Measurements from ENCODE around the gene TAP1. TPM values are rescaled to one million over a fixed set of nuclear protein-coding genes. Genes with fewer than 3 reads are reported as not detected.

Gene TAP1
- total RNA-seq, 1 experiment from 2014 or later: 74.7 TPM

- Histone ChIP-seq H3K4me1 (ENCODE audit: control insufficient read depth, insufficient read depth, low read length) (peaks cover 13% of the 10 kb centered on the region), H3K27me3 (ENCODE audit: control insufficient read depth, insufficient read depth, low read length) (peaks cover 9% of the 10 kb centered on the region; the same call in 1 of the 2 replicates), H3K27ac (ENCODE audit: low read length) (no peak overlapping the region), H3K36me3 (ENCODE audit: control insufficient read depth, insufficient read depth, low read length) (no peaks in the 10 kb centered on the region), H3K4me3 (ENCODE audit: low read depth in 2 of 2, low read length in 2 of 2) (no peak overlapping the region), H3K9me3 (ENCODE audit: control insufficient read depth, insufficient read depth, low read depth, low read length) (no peaks in the 10 kb centered on the region)
- ChIA-PET POLR2A (no interaction called here), CTCF (no interaction called here)
- DNase-seq (ENCODE audit: low read depth, low spot score) (no peak), ATAC-seq (no peak)
- in situ Hi-C loops (cut with HindIII; ENCODE audit: low pct_unique_long_range_greater_than_20kb, low sequenced_read_pairs) (no loop called here), intact Hi-C loops (cut with micrococcal nuclease; ENCODE audit: unreplicated experiment) (loop anchor here (10.0 kb wide), 1 partner anchor 451 kb away; no protein-coding TSS in a partner anchor)
- BruUV-seq (replicated peaks): no TSS peak
- no peak for TF ChIP-seq CTCF (IDR thresholded peaks at IDR 0.05)
- TF ChIP-seq SIN3A (IDR thresholded peaks at IDR 0.05; ENCODE audit: borderline replicate concordance, insufficient read depth, low read depth, low read length): no peak
- TF ChIP-seq POLR2AphosphoS5 (IDR thresholded peaks at IDR 0.05; ENCODE audit: low read depth, low read length): no peak
- TF ChIP-seq REST (IDR thresholded peaks at IDR 0.05; ENCODE audit: insufficient read depth in 1 of 2, low read depth in 2 of 2, low read length in 1 of 2): no peak
- no peak for TF ChIP-seq TCF7L2 (IDR thresholded peaks at IDR 0.05; ENCODE audit: low read depth, low read length)
These were observed 12.4 kb upstream of the TAP1 start for GRCh38 chr6:32865724-32866443.

GRCh38 chr6:32862725-32863124 is 9.2 kb upstream of the TAP1 start:
- ATAC-seq (no peak), DNase-seq (ENCODE audit: low read depth, low spot score) (no peak)
- Histone ChIP-seq H3K36me3 (ENCODE audit: control insufficient read depth, insufficient read depth, low read length) (peaks cover 3% of the 10 kb centered on the region; the same call in 1 of the 2 replicates), H3K4me1 (ENCODE audit: control insufficient read depth, insufficient read depth, low read length) (peaks cover 19% of the 10 kb centered on the region), H3K27me3 (ENCODE audit: control insufficient read depth, insufficient read depth, low read length) (no peaks in the 10 kb centered on the region), H3K4me3 (ENCODE audit: low read depth in 2 of 2, low read length in 2 of 2) (no peak overlapping the region), H3K9me3 (ENCODE audit: control insufficient read depth, insufficient read depth, low read depth, low read length) (no peaks in the 10 kb centered on the region), H3K27ac (ENCODE audit: low read length) (no peak overlapping the region)
- in situ Hi-C loops (cut with HindIII; ENCODE audit: low pct_unique_long_range_greater_than_20kb, low sequenced_read_pairs): no loop called here
- BruUV-seq (replicated peaks): no TSS peak
- ChIA-PET POLR2A (interaction anchor here (0.6 kb wide), 1 partner anchor 71 kb away, joined by 10 read pairs; no protein-coding TSS in a partner anchor), CTCF (interaction anchor here (2.0 kb wide), 1 partner anchor 24 kb away, joined by 7 read pairs; the partner anchor contains the start of gene TAP2)
- intact Hi-C loops (cut with micrococcal nuclease; ENCODE audit: unreplicated experiment): loop anchor here (10.0 kb wide), 1 partner anchor 448 kb away; no protein-coding TSS in a partner anchor
- TF ChIP-seq REST (IDR thresholded peaks at IDR 0.05; ENCODE audit: insufficient read depth in 1 of 2, low read depth in 2 of 2, low read length in 1 of 2) (no peak), CTCF (IDR thresholded peaks at IDR 0.05) (no peak), TCF7L2 (IDR thresholded peaks at IDR 0.05; ENCODE audit: low read depth, low read length) (no peak), POLR2AphosphoS5 (IDR thresholded peaks at IDR 0.05; ENCODE audit: low read depth, low read length) (no peak), SIN3A (IDR thresholded peaks at IDR 0.05; ENCODE audit: borderline replicate concordance, insufficient read depth, low read depth, low read length) (no peak)

All from Panc1 (cell line).